GM15510 (cell line): ENCODE measurements around the gene VDAC1.

Source experiments
- POLR2A ChIP-seq: IDR thresholded peaks from 3 replicates; pipeline ENCODE4 v1.6.1; 2011; ENCODE audit warnings: borderline replicate concordance; ENCODE audit not compliant: insufficient read length; ENCODE audit errors: extremely low read depth

Gene VDAC1

GRCh38 chr5:133993185-133993936 is 11.4 kb downstream of the VDAC1 start:
- TF ChIP-seq POLR2A: no peak

- TF ChIP-seq POLR2A: no peak
These were observed 12.2 kb downstream of the VDAC1 start for GRCh38 chr5:133992429-133993155.

GRCh38 chr5:133991171-133991910 is 13.4 kb downstream of the VDAC1 start:
- no peak for TF ChIP-seq POLR2A

GRCh38 chr5:133990396-133990795 is 14.4 kb downstream of the VDAC1 start:
- no peak for TF ChIP-seq POLR2A

- TF ChIP-seq POLR2A: no peak
These were observed 19.1 kb downstream of the VDAC1 start for GRCh38 chr5:133985540-133986180.

GRCh38 chr5:133983674-133984073 is 21.1 kb downstream of the VDAC1 start:
- no peak for TF ChIP-seq POLR2A

GRCh38 chr5:133981714-133982113 is 23.1 kb downstream of the VDAC1 start:
- no peak for TF ChIP-seq POLR2A

GRCh38 chr5:133980652-133981051 is 24.1 kb downstream of the VDAC1 start:
- TF ChIP-seq POLR2A: no peak

- TF ChIP-seq POLR2A: no peak
These were observed 25.8 kb downstream of the VDAC1 start for GRCh38 chr5:133978943-133979342.

GRCh38 chr5:133977858-133978257 is 26.9 kb downstream of the VDAC1 start:
- no peak for TF ChIP-seq POLR2A

GRCh38 chr5:133977161-133977787 is 27.5 kb downstream of the VDAC1 start:
- no peak for TF ChIP-seq POLR2A

GRCh38 chr5:133974142-133974541 is 30.6 kb downstream of the VDAC1 start:
- no peak for TF ChIP-seq POLR2A

- TF ChIP-seq POLR2A: no peak
These were observed 34.4 kb downstream of the VDAC1 start for GRCh38 chr5:133970325-133970909.

- no peak for TF ChIP-seq POLR2A
These were observed 35.0 kb downstream of the VDAC1 start for GRCh38 chr5:133969654-133970324.

- TF ChIP-seq POLR2A: peak; percentile 81
These were observed 36.4 kb downstream of the VDAC1 start, which contains the start of gene C5orf15 for GRCh38 chr5:133968204-133968980. Gene C5orf15, minus strand, starts transcription at chr5:133968625. Its CDS starts 41 bp downstream, at chr5:133968584.
